HL-60 (cell line): ENCODE data around the gene DECR2.

ENCODE experiments used
- CTCF ChIP-seq: IDR thresholded peaks from one replicate; pipeline ENCODE4 v1.5.1; 2011; ENCODE audit warnings: low read length, control low read depth, inconsistent platforms; ENCODE audit not compliant: insufficient read depth
- GABPA ChIP-seq: IDR thresholded peaks from 2 replicates; pipeline ENCODE4 v1.6.1; 2012; ENCODE audit warnings: low read depth
- POLR2AphosphoS5 ChIP-seq: IDR thresholded peaks from 2 replicates; pipeline ENCODE4 v1.6.1; 2012; ENCODE audit warnings: low read depth
- REST ChIP-seq: IDR thresholded peaks from 2 replicates; pipeline ENCODE4 v1.6.1; 2012; ENCODE audit warnings: low read depth; ENCODE audit not compliant: insufficient replicate concordance
- SPI1 ChIP-seq: IDR thresholded peaks from 2 replicates; pipeline ENCODE4 v1.6.1; 2012; ENCODE audit warnings: low read depth, mild to moderate bottlenecking, borderline replicate concordance

- TF ChIP-seq CTCF (no peak), POLR2AphosphoS5 (peak; percentile 70), REST (no peak), GABPA (peak; percentile 94), SPI1 (peak; percentile 35; the same call in 1 of the 2 replicates)
These were observed 31.2 kb upstream of the DECR2 start, which contains the start of gene MRPL28 for GRCh38 chr16:370443-370842.
